HepG2 (cell line): ENCODE data around the gene ELAVL2.

ENCODE experiments used
- CHD2 ChIP-seq: IDR thresholded peaks from 2 replicates; pipeline ENCODE4 v1.6.1; 2011; ENCODE audit warnings: low read depth, low read length, improper control_type of control experiment
- EZH2 ChIP-seq: conservative IDR thresholded peaks from 2 replicates; pipeline ENCODE4 v1.6.1; 2012; ENCODE audit warnings: mild to moderate bottlenecking, low read depth, low read length, moderate library complexity
- KLF13 ChIP-seq: sonication (generic); formaldehyde crosslinking; IDR thresholded peaks from 2 replicates; pipeline ENCODE4 v1.4.0; 2020; ENCODE audit warnings: mild to moderate bottlenecking, missing genetic modification reagents
- USF2 ChIP-seq, 2 experiments: sonication (generic) in 1 of 2; formaldehyde crosslinking in 1 of 2; IDR thresholded peaks; 2 replicates each; pipeline versions ENCODE4 v1.5.1 to v1.6.1; 2011 to 2020; ENCODE audit warnings: borderline replicate concordance in 1 of 2, low read depth in 1 of 2, low read length in 1 of 2, mild to moderate bottlenecking in 1 of 2, missing genetic modification reagents in 1 of 2, moderate library complexity in 1 of 2
- ZNF180 ChIP-seq: sonication (generic); formaldehyde crosslinking; IDR thresholded peaks from 2 replicates; pipeline ENCODE4 v1.4.0; 2020; ENCODE audit warnings: low read depth, missing genetic modification reagents, borderline replicate concordance
- ZNF501 ChIP-seq: sonication (generic); formaldehyde crosslinking; IDR thresholded peaks from 2 replicates; pipeline ENCODE4 v1.5.1; 2020; ENCODE audit warnings: mild to moderate bottlenecking, moderate library complexity, missing genetic modification reagents
- TF ChIP-seq, protein P1 (sequence below): sonication (generic); formaldehyde crosslinking; IDR thresholded peaks from 2 replicates; pipeline ENCODE4 v1.5.0; 2020; ENCODE audit warnings: mild to moderate bottlenecking, missing genetic modification reagents, moderate library complexity
- TF ChIP-seq, protein P2 (sequence below): sonication (generic); formaldehyde crosslinking; IDR thresholded peaks from 2 replicates; pipeline ENCODE4 v1.4.0; 2020; ENCODE audit warnings: missing genetic modification reagents

DNA sequence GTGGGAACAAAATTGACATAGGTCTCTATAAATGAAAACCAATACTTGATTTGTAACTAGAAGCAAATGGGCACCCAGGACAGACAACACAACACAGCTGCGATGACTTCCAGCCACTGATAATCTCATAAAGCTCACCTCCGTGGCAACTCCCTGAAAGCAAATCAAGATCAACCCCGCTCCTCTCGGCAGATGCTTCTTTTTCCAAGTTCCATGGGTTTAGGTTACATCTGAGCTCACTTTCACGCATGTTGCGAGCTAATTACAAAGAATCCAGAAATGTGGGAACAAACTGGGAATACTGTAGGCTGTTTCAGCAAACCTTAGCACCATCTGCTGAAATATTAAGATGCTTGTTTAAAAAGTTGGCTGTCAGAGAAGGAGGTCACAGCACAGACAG is 153.9 kb downstream of the ELAVL2 start:
- no peak for TF ChIP-seq ZNF501 (CRISPR knock-in tag)
- TF ChIP-seq, protein P1, sequence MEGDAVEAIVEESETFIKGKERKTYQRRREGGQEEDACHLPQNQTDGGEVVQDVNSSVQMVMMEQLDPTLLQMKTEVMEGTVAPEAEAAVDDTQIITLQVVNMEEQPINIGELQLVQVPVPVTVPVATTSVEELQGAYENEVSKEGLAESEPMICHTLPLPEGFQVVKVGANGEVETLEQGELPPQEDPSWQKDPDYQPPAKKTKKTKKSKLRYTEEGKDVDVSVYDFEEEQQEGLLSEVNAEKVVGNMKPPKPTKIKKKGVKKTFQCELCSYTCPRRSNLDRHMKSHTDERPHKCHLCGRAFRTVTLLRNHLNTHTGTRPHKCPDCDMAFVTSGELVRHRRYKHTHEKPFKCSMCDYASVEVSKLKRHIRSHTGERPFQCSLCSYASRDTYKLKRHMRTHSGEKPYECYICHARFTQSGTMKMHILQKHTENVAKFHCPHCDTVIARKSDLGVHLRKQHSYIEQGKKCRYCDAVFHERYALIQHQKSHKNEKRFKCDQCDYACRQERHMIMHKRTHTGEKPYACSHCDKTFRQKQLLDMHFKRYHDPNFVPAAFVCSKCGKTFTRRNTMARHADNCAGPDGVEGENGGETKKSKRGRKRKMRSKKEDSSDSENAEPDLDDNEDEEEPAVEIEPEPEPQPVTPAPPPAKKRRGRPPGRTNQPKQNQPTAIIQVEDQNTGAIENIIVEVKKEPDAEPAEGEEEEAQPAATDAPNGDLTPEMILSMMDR: no peak
- no peak for TF ChIP-seq CHD2
- TF ChIP-seq KLF13 (CRISPR knock-in tag): no peak
- no peak for TF ChIP-seq USF2 (IDR thresholded peaks at IDR 0.05; ENCODE audit: low read depth, low read length)
- no peak for TF ChIP-seq USF2 (CRISPR knock-in tag; IDR thresholded peaks at IDR 0.05; ENCODE audit: borderline replicate concordance)
- TF ChIP-seq EZH2: no peak
- TF ChIP-seq, protein P2, sequence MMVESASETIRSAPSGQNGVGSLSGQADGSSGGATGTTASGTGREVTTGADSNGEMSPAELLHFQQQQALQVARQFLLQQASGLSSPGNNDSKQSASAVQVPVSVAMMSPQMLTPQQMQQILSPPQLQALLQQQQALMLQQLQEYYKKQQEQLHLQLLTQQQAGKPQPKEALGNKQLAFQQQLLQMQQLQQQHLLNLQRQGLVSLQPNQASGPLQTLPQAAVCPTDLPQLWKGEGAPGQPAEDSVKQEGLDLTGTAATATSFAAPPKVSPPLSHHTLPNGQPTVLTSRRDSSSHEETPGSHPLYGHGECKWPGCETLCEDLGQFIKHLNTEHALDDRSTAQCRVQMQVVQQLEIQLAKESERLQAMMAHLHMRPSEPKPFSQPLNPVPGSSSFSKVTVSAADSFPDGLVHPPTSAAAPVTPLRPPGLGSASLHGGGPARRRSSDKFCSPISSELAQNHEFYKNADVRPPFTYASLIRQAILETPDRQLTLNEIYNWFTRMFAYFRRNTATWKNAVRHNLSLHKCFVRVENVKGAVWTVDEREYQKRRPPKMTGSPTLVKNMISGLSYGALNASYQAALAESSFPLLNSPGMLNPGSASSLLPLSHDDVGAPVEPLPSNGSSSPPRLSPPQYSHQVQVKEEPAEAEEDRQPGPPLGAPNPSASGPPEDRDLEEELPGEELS (CRISPR knock-in tag): no peak
- no peak for TF ChIP-seq ZNF180 (CRISPR knock-in tag)
